Measurements from ENCODE around the gene PCDH8. TPM values are rescaled to one million over a fixed set of nuclear protein-coding genes. Genes with fewer than 3 reads are reported as not detected.

The PCDH8 gene
- total and polyA plus RNA-seq, 2 of the 4 experiments (the other 2 are of a cell fraction), result not detected

- ATAC-seq (ENCODE audit: low read depth) (no peak), DNase-seq (no peak)
- no TSS peak for BruUV-seq (replicated peaks)
- Histone ChIP-seq H3K27me3 (ENCODE audit: control insufficient read depth, insufficient read depth, low read length) (no peaks in the 10 kb centered on the region), H3K4me1 (ENCODE audit: control insufficient read depth, insufficient read depth, low read length) (no peaks in the 10 kb centered on the region), H2AK9ac (replicated peaks; ENCODE audit: low read depth, low read length, poor library complexity) (no peak overlapping the region), H3K36me3 (ENCODE audit: control insufficient read depth, insufficient read depth, low read length) (no peaks in the 10 kb centered on the region), H3K27ac (ENCODE audit: insufficient read depth, low read length) (no peak overlapping the region), H2BK120ac (ENCODE audit: low read depth, low read length) (no peak overlapping the region), H3K4me3 (ENCODE audit: insufficient read depth, low read depth, low read length) (no peak overlapping the region), H3K9ac (ENCODE audit: low read depth, low read length) (no peak overlapping the region), H2BK5ac (ENCODE audit: low read depth, low read length, poor library complexity, severe bottlenecking) (no peak overlapping the region), H3K4me2 (ENCODE audit: low read depth, low read length) (no peak overlapping the region), H3K23ac (ENCODE audit: low read depth, low read length) (no peak overlapping the region), H2BK20ac (ENCODE audit: low read depth, low read length) (no peak overlapping the region), H3K4ac (ENCODE audit: low read depth, low read length) (no peak overlapping the region), H4K8ac (ENCODE audit: low read depth in 2 of 2, low read length in 2 of 2) (no peak overlapping the region), H3K56ac (ENCODE audit: extremely low read depth, insufficient read depth, low read length) (no peak overlapping the region), H4K91ac (ENCODE audit: insufficient read depth, low read depth, low read length) (no peak overlapping the region), H3K9me1 (ENCODE audit: insufficient read depth, low read length) (no peaks in the 10 kb centered on the region), H4K20me1 (ENCODE audit: insufficient read depth, low read length) (no peaks in the 10 kb centered on the region), H3K9me3 (ENCODE audit: control insufficient read depth, insufficient read depth, low read length) (no peaks in the 10 kb centered on the region), H4K5ac (ENCODE audit: low read depth, low read length) (no peak overlapping the region), H3K14ac (replicated peaks; ENCODE audit: low read depth, low read length) (no peak overlapping the region), H2AFZ (replicated peaks; ENCODE audit: low read length, poor library complexity) (no peak overlapping the region), H3K18ac (ENCODE audit: low read depth, low read length) (no peak overlapping the region), H2BK15ac (ENCODE audit: low read depth, low read length) (no peak overlapping the region), H3K79me1 (ENCODE audit: low read depth in 1 of 2, low read length in 2 of 2) (no peaks in the 10 kb centered on the region), H2AK5ac (ENCODE audit: low read depth, low read length) (no peak overlapping the region)
- no CpG with 5 or more reads among the region's 2 CpGs for WGBS, 2 experiments (ENCODE audit: extremely low coverage in 2 of 2, insufficient read length in 1 of 2)
- no peak for TF ChIP-seq RFX5 (IDR thresholded peaks at IDR 0.05; ENCODE audit: low read depth, low read length)
- no peak for TF ChIP-seq MAFK (IDR thresholded peaks at IDR 0.05; ENCODE audit: low read depth, low read length)
- TF ChIP-seq SMC3 (IDR thresholded peaks at IDR 0.05; ENCODE audit: low read depth, low read length), result no peak
- no peak for TF ChIP-seq RAD21 (IDR thresholded peaks at IDR 0.05; ENCODE audit: low read length)
- TF ChIP-seq FOS (IDR thresholded peaks at IDR 0.05; ENCODE audit: low read depth, low read length), result no peak
- no peak for TF ChIP-seq MXI1 (IDR thresholded peaks at IDR 0.05; ENCODE audit: borderline replicate concordance, low read depth, low read length)
- no peak for TF ChIP-seq CHD1 (IDR thresholded peaks at IDR 0.05; ENCODE audit: low read depth, low read length)
- no peak for TF ChIP-seq CTCF (conservative IDR thresholded peaks at IDR 0.05; ENCODE audit: low read depth, low read length)
- no peak for TF ChIP-seq BHLHE40 (IDR thresholded peaks at IDR 0.05; ENCODE audit: low read depth, low read length)
- in situ Hi-C loops (cut with MboI; ENCODE audit: low sequenced_read_pairs), result no loop called here
- ChIA-PET POLR2A (ENCODE audit: unreplicated experiment) (no interaction called here), CTCF (no interaction called here)
- intact Hi-C loops (cut with micrococcal nuclease), result no loop called here
- dilution Hi-C loops (cut with HindIII; ENCODE audit: low sequenced_read_pairs, unreplicated experiment), result no loop called here
Measured at GRCh38 chr13:52797176-52797575, 51.3 kb downstream of the PCDH8 start.
